ENCODE data around the gene LAMA3. TPM values are rescaled to one million over a fixed set of nuclear protein-coding genes. Genes with fewer than 3 reads are reported as not detected.

Gene LAMA3
- total and polyA plus RNA-seq, 10 donors = 1.3 to 7.1 (median 3.0) TPM

GRCh38 chr18:23716966-23717365, 27.7 kb downstream of the LAMA3 start:
- no peak overlapping the region for H3K27ac ChIP-seq
- no peak for DNase-seq
- H3K27me3 ChIP-seq (replicated peaks in 1 of 7) = no peaks in the 10 kb centered on the region
- intact Hi-C loops (cut with DNase I; ENCODE audit: low total_unique reads) = no loop called here
- no peaks in the 10 kb centered on the region for H3K9me3 ChIP-seq
- no peaks in the 10 kb centered on the region for H3K4me1 ChIP-seq
- H3K4me3 ChIP-seq = no peak overlapping the region
- no peaks in the 10 kb centered on the region for H3K36me3 ChIP-seq
- TF ChIP-seq POLR2AphosphoS5 (IDR thresholded peaks at IDR 0.05) = no peak
- TF ChIP-seq POLR2A (IDR thresholded peaks at IDR 0.05) = no peak
- no peak for TF ChIP-seq CTCF (IDR thresholded peaks at IDR 0.05 in 8 of 11, conservative IDR thresholded peaks at IDR 0.05 in 3 of 11)

GRCh38 chr18:23718243-23718720, 29.0 kb downstream of the LAMA3 start:
- Histone ChIP-seq H3K9me3 (no peaks in the 10 kb centered on the region), H3K4me1 (no peaks in the 10 kb centered on the region), H3K36me3 (no peaks in the 10 kb centered on the region), H3K27me3 (replicated peaks in 1 of 7) (no peaks in the 10 kb centered on the region), H3K27ac (no peak overlapping the region), H3K4me3 (no peak overlapping the region)
- WGBS, 5 donors = 87 to 91% (median 89%) methylated on average over 5 of the region's 5 CpGs
- intact Hi-C loops (cut with DNase I; ENCODE audit: low total_unique reads) = no loop called here
- TF ChIP-seq CTCF (IDR thresholded peaks at IDR 0.05 in 8 of 11, conservative IDR thresholded peaks at IDR 0.05 in 3 of 11) (no peak), POLR2AphosphoS5 (IDR thresholded peaks at IDR 0.05) (no peak), POLR2A (IDR thresholded peaks at IDR 0.05) (no peak)
- DNase-seq = no peak

GRCh38 chr18:23718731-23719130, 29.5 kb downstream of the LAMA3 start:
- 78 to 97% (median 93%) methylated on average over 2 of the region's 2 CpGs for WGBS, 5 donors

GRCh38 chr18:23719634-23720201, 30.5 kb downstream of the LAMA3 start:
- no peak for TF ChIP-seq POLR2A (IDR thresholded peaks at IDR 0.05)
- H3K27me3 ChIP-seq (replicated peaks in 1 of 7) = peaks cover 0 to 3% (median 0%) of the 10 kb centered on the region in 7 donors
- 44 to 77% (median 68%) methylated on average over 1 of the region's 1 CpG for WGBS, 5 donors
- H3K36me3 ChIP-seq = no peaks in the 10 kb centered on the region
- DNase-seq = no peak
- H3K4me1 ChIP-seq = no peaks in the 10 kb centered on the region
- intact Hi-C loops (cut with DNase I; ENCODE audit: low total_unique reads) = no loop called here
- no peak overlapping the region for H3K4me3 ChIP-seq
- H3K27ac ChIP-seq = no peak overlapping the region
- no peaks in the 10 kb centered on the region for H3K9me3 ChIP-seq

More at GRCh38 chr18:23718731-23719130, 29.5 kb downstream of the LAMA3 start:
- no peak overlapping the region for H3K4me3 ChIP-seq
- H3K9me3 ChIP-seq = no peaks in the 10 kb centered on the region
- intact Hi-C loops (cut with DNase I; ENCODE audit: low total_unique reads) = no loop called here
- no peaks in the 10 kb centered on the region for H3K4me1 ChIP-seq
- H3K36me3 ChIP-seq = no peaks in the 10 kb centered on the region
- no peaks in the 10 kb centered on the region for H3K27me3 ChIP-seq (replicated peaks in 1 of 7)
- no peak for DNase-seq
- TF ChIP-seq POLR2A (IDR thresholded peaks at IDR 0.05) (no peak), POLR2AphosphoS5 (IDR thresholded peaks at IDR 0.05) (no peak), CTCF (IDR thresholded peaks at IDR 0.05 in 8 of 11, conservative IDR thresholded peaks at IDR 0.05 in 3 of 11) (no peak)
- H3K27ac ChIP-seq = no peak overlapping the region

Data from spleen (tissue), 11 donors.